ENCODE measurements around the gene GAS7. TPM values are rescaled to one million over a fixed set of nuclear protein-coding genes. Genes with fewer than 3 reads are reported as not detected.

The GAS7 gene
- total and polyA plus RNA-seq, 10 of the 15 experiments (the other 5 are each of a cell fraction or from before 2014, with no cell fraction given) = 2.3 to 53.4 (median 24.0) TPM

DNA sequence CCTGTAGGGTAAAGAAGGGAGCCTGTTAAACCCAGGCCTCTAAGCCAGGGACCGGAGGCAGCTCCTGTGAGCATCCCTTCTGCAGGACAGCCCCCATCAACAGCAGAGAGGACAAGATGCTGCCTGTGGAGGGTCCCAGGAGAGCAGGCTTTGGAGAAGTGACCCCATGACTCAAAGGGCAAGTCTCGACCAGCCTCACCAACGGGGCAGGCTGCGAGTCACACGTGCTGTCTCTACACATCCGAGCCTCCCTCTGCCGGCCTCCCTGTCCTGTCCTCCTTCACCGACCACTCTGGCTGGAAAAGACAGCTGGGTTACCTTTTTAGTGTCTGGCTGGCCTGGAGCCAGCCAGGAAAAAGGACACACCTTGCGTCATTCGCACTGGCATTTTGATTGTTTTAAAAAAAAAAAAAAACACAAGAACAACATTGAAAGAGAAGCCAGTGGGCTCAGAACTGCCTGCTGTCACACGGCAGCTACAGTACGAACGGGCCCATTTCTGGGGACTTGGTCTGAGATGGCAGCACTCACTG, 218.9 kb downstream of the GAS7 start (continued):
- TF ChIP-seq NR2F1 (conservative IDR thresholded peaks at IDR 0.05) = no peak

DNA sequence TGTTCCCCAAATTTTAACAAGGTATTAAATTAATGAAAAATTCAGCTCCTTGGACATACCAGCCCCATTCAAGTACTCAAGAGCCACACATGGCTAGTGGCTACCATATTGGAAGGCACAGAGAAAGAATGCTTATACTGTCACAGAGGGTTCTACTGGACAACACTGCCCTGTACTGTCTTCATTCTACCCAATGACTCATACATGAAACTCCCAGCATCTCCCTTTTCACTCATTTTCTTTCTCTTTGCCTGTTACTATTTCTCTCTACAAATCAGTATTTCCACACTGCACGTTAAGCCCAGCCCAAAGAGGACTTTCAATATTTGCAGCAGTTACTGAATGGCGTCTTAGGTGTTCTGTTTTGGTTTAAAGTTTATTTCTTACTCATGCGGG, 221.2 kb downstream of the GAS7 start:
- Histone ChIP-seq H4K20me1 (ENCODE audit: control insufficient read depth, insufficient read depth) (no peaks in the 10 kb centered on the region), H3K4me1 (ENCODE audit: control insufficient read depth, insufficient read depth, low read length) (peaks cover 3% of the 10 kb centered on the region; the same call in 1 of the 2 replicates), H3K27me3 (replicated peaks in 1 of 2; ENCODE audit: control insufficient read depth in 2 of 2, insufficient read depth in 2 of 2, low read length in 1 of 2) (no peaks in the 10 kb centered on the region), H2AFZ (ENCODE audit: control insufficient read depth, low read depth, low read length) (peak overlapping the region; percentile 21), H3K9me3 (replicated peaks; ENCODE audit: control insufficient read depth, insufficient read depth, low read length) (no peaks in the 10 kb centered on the region), H3K4me3 (no peak overlapping the region), H3K27ac (ENCODE audit: control insufficient read depth, insufficient read depth) (no peak overlapping the region), H3K9ac (ENCODE audit: control insufficient read depth, insufficient read depth, low read length) (no peak overlapping the region), H3K79me2 (ENCODE audit: control insufficient read depth, insufficient read depth, low read length) (no peaks in the 10 kb centered on the region), H3K36me3 (ENCODE audit: control insufficient read depth in 2 of 2, insufficient read depth in 2 of 2, low read length in 1 of 2) (no peaks in the 10 kb centered on the region), H3K4me2 (ENCODE audit: control insufficient read depth, insufficient read depth) (no peak overlapping the region; the same call in 1 of the 2 replicates)
- peak; percentile 68 for ATAC-seq
- FAIRE-seq = no peak
- ChIA-PET SMC1A (ENCODE audit: uncharacterized antibody, unreplicated experiment) (interaction anchor here (0.7 kb wide), 1 partner anchor 41 kb away, joined by 3 read pairs; no protein-coding TSS in a partner anchor), RAD21 (ENCODE audit: unreplicated experiment) (no interaction called here), POLR2A (no interaction called here), CTCF (interaction anchor here (0.8 to 1.4 kb wide), 2 partner anchors 13 to 248 kb away, joined by 3 read pairs; no protein-coding TSS in a partner anchor)
- WGBS (ENCODE audit: insufficient coverage, insufficient replicate concordance, low lambda C conversion rate, missing lambda C conversion rate) = 7% methylated on average over 3 of the region's 3 CpGs
- BruUV-seq (replicated peaks) = no TSS peak
- in situ Hi-C loops (cut with MboI) (no loop called here), intact Hi-C loops (cut with micrococcal nuclease; ENCODE audit: unreplicated experiment) (no loop called here)
- TF ChIP-seq JUNB (IDR thresholded peaks at IDR 0.05) = peak; percentile 45
- no peak for TF ChIP-seq IRF4 (IDR thresholded peaks at IDR 0.05; ENCODE audit: low read depth, low read length)
- TF ChIP-seq, protein P1, sequence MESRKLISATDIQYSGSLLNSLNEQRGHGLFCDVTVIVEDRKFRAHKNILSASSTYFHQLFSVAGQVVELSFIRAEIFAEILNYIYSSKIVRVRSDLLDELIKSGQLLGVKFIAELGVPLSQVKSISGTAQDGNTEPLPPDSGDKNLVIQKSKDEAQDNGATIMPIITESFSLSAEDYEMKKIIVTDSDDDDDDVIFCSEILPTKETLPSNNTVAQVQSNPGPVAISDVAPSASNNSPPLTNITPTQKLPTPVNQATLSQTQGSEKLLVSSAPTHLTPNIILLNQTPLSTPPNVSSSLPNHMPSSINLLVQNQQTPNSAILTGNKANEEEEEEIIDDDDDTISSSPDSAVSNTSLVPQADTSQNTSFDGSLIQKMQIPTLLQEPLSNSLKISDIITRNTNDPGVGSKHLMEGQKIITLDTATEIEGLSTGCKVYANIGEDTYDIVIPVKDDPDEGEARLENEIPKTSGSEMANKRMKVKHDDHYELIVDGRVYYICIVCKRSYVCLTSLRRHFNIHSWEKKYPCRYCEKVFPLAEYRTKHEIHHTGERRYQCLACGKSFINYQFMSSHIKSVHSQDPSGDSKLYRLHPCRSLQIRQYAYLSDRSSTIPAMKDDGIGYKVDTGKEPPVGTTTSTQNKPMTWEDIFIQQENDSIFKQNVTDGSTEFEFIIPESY (IDR thresholded peaks at IDR 0.05) = no peak
- no peak for DNase-seq (ENCODE audit: low read depth, low spot score)
